GM21786 (cell line): Measurements from ENCODE around the gene NUDT22.

Experiments used
- ATAC-seq: cut with Tn5 transposase; IDR thresholded peaks from one replicate; pipeline ENCODE4 v1.9.1; 2021; ENCODE audit not compliant: unreplicated experiment

NUDT22 gene

DNA sequence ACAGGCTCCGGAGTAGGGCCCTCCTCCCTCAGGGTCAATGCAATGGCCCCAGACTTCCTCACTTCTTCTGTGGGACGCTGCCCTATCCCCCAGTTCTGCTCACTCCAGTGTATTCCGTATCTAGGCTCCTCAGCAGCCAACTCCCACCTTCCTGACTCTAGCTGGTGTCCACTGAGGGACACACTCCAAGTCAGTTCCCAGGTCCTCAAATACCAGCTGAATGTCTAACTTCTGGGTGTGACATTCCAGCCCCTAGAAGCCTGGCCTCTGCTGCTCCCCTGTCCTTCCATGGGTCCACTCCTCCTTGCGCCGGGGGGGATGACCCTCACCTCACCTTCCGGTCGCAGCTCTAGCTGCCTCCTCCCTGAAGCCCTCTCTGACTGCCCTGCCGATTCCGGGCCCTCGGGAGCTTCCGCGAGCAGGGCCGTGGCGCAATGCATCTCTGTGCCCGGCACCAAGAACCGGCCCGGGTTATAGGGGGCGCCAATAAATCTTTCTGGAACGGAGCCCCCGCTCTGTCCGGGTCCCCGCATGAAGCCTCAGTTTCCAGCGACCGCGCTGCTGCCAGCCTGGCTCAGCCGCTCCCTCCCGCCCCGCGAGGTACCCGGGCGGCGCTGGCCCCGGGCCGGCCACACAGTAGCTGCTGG is 42.9 kb downstream of the NUDT22 start:
- ATAC-seq, result peak; percentile 19

DNA sequence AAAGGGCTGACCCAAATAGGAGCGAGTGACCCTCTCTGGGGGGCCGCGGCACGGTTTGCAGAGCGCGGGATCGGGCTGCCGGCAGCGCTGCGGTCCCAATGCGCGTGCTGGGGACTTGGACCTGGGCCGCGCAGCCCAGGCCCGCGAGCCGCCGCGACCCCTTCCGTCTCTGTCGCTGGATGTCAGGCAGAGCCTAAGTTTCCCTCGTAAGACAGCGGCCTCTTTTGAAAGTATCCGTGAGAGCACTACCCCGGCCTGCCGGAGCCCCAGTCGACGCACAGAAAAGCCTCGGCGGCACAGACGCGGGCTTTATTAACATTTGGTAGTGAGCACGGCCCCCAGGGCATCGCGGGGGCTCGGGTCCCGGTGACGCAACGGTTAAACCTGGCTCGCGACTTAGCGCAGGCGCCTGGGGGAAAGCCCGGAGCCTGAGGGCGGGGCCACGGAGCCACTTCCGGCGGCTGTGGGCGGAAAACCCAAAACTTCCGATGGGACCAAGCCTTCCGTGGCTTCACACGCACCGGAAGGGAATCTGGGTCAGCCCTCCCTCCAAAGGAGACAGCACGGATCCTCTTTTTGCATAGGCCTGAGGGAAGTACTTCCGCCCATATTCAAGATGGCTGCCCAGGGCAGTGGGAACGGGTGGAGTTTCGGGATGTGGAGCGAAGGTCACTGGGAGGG is 43.6 kb downstream of the NUDT22 start:
- peak; percentile 69 for ATAC-seq

DNA sequence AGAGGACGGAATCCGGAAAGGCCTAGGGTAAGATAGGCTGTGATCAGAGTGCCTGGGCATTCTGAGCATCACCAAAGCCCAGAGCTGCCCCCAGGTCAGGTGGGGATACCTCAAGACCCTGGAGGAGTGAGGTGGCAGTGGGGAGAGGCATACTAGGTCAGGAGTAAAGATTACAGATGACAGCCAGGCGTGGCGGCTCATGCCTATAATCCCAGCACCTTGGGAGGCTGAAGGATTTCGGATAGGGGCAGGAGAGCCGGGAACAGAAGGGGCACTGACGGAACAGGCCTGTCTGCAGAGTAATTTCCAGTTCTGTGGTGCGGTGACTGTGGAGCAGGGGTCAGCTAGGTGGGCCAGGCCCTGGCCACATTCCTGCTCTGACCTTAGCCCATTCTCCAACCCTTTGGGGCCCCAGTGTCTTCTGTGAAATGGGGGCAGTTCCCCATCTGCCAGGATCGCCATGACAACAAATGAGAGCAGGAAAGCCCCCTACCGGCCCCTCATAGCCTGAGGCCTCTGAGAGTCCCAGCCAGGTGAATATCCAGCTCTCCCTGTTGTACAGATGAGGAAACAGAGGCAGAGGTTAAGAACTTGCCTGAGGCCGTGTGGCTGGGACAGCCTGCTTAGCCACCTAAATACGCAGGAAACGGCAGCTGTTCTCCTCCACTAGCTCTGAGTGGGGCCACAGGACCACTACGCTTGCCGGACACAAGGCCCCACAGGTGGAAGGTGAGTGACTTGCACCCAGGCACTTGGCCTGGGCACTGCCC is 49.1 kb downstream of the NUDT22 start:
- no peak for ATAC-seq

DNA sequence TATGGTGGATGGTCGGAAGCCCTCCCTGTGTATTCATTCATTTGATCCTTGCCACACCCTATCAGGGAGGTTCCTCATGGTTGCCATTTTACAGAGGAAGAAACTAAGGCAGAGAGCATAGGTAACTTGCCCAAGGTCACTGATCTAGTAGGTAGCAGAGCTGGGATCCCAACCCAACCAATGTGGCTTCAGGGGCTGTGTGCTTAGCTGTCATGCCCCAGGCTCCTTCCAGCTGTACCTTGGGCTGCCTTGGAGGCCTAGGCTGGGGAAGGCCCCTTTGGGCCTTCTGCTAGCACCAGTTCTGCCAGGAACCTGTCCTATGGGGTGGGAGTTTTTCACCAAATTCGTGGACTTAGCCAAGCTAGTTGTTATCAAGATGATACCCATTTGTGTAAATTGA is 49.8 kb downstream of the NUDT22 start:
- no peak for ATAC-seq

DNA sequence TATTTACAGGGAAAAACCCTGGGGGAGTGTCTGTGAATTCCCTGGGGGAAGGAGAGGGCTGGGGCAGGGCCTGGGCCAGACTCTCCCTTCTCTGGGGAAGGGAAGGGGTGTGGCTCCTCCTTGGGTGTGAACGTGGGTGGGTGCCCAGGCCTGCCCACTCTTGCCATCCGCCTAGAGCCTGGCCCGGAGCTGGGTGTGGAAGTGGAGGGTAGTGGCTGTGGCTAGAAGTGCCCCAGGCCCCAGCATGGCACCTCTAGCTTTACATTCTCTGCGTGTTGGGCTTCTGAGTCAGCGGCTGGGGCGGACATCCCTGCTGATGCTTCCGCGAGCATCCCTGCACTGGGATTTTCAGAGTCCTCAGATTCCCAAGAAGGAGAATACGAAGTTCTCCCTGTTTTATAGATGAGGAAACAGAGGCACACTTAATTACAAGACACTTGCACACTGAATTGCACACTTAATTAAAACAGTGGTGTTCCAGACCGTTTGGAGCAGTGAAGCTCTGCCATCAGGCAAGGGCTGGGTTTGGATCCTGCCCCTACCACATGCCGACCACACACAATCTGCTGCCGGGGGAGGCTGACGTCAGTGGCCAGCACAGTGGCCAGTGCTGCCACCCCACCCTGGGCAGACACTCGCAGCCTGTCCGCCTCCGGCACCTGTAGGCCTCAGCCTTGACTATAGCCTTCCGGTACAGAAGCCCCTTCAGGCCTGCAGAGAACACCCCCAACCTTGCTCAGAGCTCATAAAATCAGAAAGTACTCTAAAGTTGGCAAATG is 50.8 kb downstream of the NUDT22 start:
- no peak for ATAC-seq

DNA sequence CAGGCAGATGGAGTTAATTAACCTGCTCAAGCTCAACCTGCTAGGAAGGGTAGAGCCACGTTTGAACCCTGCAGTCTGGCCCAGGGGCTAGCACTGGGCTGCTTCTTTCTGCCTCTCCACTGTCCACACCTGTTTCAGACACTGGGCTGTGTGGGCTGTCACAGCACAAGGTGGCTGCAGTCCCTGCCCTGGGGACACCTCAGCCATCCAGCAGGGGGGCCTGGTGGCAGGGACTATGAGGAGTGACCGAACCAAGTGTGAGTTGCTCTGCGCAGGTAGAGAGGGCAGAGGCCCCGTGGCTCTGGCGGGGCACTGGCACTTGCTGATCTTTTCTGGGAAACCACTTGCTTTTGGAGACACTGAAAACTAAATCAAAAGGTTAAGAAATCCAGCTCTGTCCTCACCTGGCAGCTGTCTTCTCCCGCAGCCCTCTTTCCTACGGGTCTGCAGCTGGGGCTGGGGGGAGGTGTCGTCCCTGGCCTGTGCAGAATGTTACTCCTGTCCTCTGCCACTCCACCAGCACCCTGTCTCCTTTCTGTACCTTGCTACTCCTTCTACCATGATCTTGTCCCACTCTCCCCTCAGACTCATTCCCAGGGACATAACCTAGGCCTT is 52.6 kb downstream of the NUDT22 start:
- no peak for ATAC-seq
